ENCODE results near the gene PACS2. TPM values are rescaled to one million over a fixed set of nuclear protein-coding genes. Genes with fewer than 3 reads are reported as not detected.

Gene PACS2
- total and polyA plus RNA-seq, 2 of the 4 experiments (the other 2 are of a cell fraction): 15.6 to 32.2 TPM

DNA sequence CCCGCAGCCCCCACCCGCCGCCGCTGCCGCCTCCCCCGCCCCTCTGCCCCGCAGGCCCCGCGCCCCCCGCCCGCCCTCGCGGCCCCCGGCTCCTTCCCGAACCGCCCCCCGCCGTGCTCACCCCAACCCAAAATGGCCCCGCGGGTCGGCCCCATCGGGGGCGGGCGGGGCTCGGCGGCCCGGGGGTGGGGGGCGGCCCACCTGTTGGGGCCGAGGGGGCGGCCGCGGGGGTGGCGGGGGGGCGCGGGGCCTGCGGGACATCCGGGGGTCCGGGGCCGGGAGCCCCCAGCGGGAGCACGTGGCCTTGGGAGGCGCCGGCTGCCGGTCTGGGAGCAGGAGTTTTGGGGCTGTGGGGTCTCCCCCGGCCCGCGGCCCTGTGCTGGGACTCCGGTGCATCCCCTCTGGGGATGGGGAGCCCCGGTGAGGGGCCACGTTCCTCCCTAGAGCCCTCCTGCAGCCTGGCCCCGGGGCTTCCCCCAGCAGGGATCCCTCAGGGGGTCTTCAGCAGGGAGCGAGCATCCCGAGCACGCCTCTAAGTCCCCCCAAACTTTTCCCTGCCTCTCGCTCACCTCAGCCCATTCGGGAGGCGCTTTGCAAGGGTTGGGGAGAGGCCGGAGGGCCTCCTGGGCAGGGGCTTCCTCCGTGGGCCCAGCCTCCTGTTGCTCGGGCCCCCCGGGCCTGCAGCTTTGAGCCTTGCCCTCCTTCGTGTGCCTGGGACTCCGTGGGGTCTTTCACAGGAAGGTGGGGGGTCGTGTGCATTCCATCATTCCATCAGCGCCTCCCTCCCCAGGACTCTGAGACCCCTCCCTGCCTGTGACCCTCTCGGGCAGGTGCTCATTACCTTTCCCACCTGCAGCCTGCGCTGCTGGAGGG, 105.8 kb downstream of the PACS2 start (continued):
- no peak for TF ChIP-seq MAZ (IDR thresholded peaks at IDR 0.05; ENCODE audit: borderline replicate concordance, low read depth, low read length)
- TF ChIP-seq MAFK (IDR thresholded peaks at IDR 0.05; ENCODE audit: low read depth, low read length): no peak

GRCh38 chr14:105420974-105421674, 106.6 kb downstream of the PACS2 start:
- Histone ChIP-seq H4K5ac (ENCODE audit: low read depth, low read length) (no peak overlapping the region), H3K36me3 (ENCODE audit: control insufficient read depth, insufficient read depth, low read length) (peaks cover 9% of the 10 kb centered on the region; the same call in 1 of the 2 replicates), H3K27ac (ENCODE audit: insufficient read depth, low read length) (peak overlapping the region; percentile 58; the same call in 1 of the 2 replicates), H3K27me3 (ENCODE audit: control insufficient read depth, insufficient read depth, low read length) (no peaks in the 10 kb centered on the region), H2AFZ (replicated peaks; ENCODE audit: low read length, poor library complexity) (peak overlapping the region; percentile 33), H3K9me1 (ENCODE audit: insufficient read depth, low read length) (peaks cover 10% of the 10 kb centered on the region; the same call in 1 of the 2 replicates), H2BK120ac (ENCODE audit: low read depth, low read length) (no peak overlapping the region), H4K8ac (ENCODE audit: low read depth in 2 of 2, low read length in 2 of 2) (0 out of 4 replicates have a peak overlapping the region, but pooled peaks of 1 of the 2 experiments have one; percentile 17), H3K4ac (ENCODE audit: low read depth, low read length) (peak overlapping the region; percentile 20), H4K20me1 (ENCODE audit: insufficient read depth, low read length) (peaks cover 38% of the 10 kb centered on the region), H3K79me1 (ENCODE audit: low read depth in 1 of 2, low read length in 2 of 2) (peaks cover 4 to 46% of the 10 kb centered on the region in 2 experiments; a peak in 3 of 4 replicates), H4K91ac (ENCODE audit: insufficient read depth, low read depth, low read length) (peak overlapping the region; percentile 37), H2BK5ac (ENCODE audit: low read depth, low read length, poor library complexity, severe bottlenecking) (no peak overlapping the region), H2BK15ac (ENCODE audit: low read depth, low read length) (no peak overlapping the region), H3K4me3 (ENCODE audit: insufficient read depth, low read depth, low read length) (peak overlapping the region; percentile 87), H2BK20ac (ENCODE audit: low read depth, low read length) (no peak overlapping the region), H2AK9ac (replicated peaks; ENCODE audit: low read depth, low read length, poor library complexity) (peak overlapping the region; percentile 99), H3K18ac (ENCODE audit: low read depth, low read length) (no peak overlapping the region), H3K4me1 (ENCODE audit: control insufficient read depth, insufficient read depth, low read length) (peaks cover 18% of the 10 kb centered on the region), H3K23ac (ENCODE audit: low read depth, low read length) (peak overlapping the region; percentile 17; the same call in 1 of the 2 replicates), H3K9ac (ENCODE audit: low read depth, low read length) (peak overlapping the region; percentile 79), H3K56ac (ENCODE audit: extremely low read depth, insufficient read depth, low read length) (no peak overlapping the region), H3K9me3 (ENCODE audit: control insufficient read depth, insufficient read depth, low read length) (no peaks in the 10 kb centered on the region), H2AK5ac (ENCODE audit: low read depth, low read length) (peak overlapping the region; percentile 11; the same call in 1 of the 2 replicates), H3K14ac (replicated peaks; ENCODE audit: low read depth, low read length) (peak overlapping the region; percentile 82), H3K4me2 (ENCODE audit: low read depth, low read length) (peak overlapping the region; percentile 99)
- DNase-seq: no peak
- ATAC-seq (ENCODE audit: low read depth): 0 out of 2 replicates have a peak, but pooled peaks have one; percentile 2
- 19% methylated on average over 7 of the region's 23 CpGs; no CpG with 5 or more reads in 1 of the 2 experiments for WGBS, 2 experiments (ENCODE audit: extremely low coverage in 2 of 2, insufficient read length in 1 of 2)
- CTCF ChIA-PET: no interaction called here
- intact Hi-C loops (cut with micrococcal nuclease): no loop called here
- POLR2A ChIA-PET (ENCODE audit: unreplicated experiment): no interaction called here
- TF ChIP-seq RAD21 (IDR thresholded peaks at IDR 0.05; ENCODE audit: low read length): no peak
- TF ChIP-seq POLR2A (IDR thresholded peaks at IDR 0.05; ENCODE audit: low read depth, low read length): no peak
- no peak for TF ChIP-seq SMC3 (IDR thresholded peaks at IDR 0.05; ENCODE audit: low read depth, low read length)
- TF ChIP-seq MAFK (IDR thresholded peaks at IDR 0.05; ENCODE audit: low read depth, low read length): no peak
- TF ChIP-seq MAZ (IDR thresholded peaks at IDR 0.05; ENCODE audit: borderline replicate concordance, low read depth, low read length): no peak
- TF ChIP-seq MXI1 (IDR thresholded peaks at IDR 0.05; ENCODE audit: borderline replicate concordance, low read depth, low read length): no peak
- no peak for TF ChIP-seq NFE2L2 (IDR thresholded peaks at IDR 0.05; ENCODE audit: low read depth, low read length)
- no peak for TF ChIP-seq BHLHE40 (IDR thresholded peaks at IDR 0.05; ENCODE audit: low read depth, low read length)
- no peak for TF ChIP-seq CHD1 (IDR thresholded peaks at IDR 0.05; ENCODE audit: low read depth, low read length)
- no peak for TF ChIP-seq FOS (IDR thresholded peaks at IDR 0.05; ENCODE audit: low read depth, low read length)
- TF ChIP-seq CEBPB (IDR thresholded peaks at IDR 0.05; ENCODE audit: low read depth, low read length): no peak
- TF ChIP-seq RFX5 (IDR thresholded peaks at IDR 0.05; ENCODE audit: low read depth, low read length): no peak
- TF ChIP-seq, protein P1, sequence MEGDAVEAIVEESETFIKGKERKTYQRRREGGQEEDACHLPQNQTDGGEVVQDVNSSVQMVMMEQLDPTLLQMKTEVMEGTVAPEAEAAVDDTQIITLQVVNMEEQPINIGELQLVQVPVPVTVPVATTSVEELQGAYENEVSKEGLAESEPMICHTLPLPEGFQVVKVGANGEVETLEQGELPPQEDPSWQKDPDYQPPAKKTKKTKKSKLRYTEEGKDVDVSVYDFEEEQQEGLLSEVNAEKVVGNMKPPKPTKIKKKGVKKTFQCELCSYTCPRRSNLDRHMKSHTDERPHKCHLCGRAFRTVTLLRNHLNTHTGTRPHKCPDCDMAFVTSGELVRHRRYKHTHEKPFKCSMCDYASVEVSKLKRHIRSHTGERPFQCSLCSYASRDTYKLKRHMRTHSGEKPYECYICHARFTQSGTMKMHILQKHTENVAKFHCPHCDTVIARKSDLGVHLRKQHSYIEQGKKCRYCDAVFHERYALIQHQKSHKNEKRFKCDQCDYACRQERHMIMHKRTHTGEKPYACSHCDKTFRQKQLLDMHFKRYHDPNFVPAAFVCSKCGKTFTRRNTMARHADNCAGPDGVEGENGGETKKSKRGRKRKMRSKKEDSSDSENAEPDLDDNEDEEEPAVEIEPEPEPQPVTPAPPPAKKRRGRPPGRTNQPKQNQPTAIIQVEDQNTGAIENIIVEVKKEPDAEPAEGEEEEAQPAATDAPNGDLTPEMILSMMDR (conservative IDR thresholded peaks at IDR 0.05; ENCODE audit: low read depth, low read length): no peak
- no peak for TF ChIP-seq RCOR1 (IDR thresholded peaks at IDR 0.05; ENCODE audit: insufficient replicate concordance, low read length)
- BruUV-seq (replicated peaks): no TSS peak
- dilution Hi-C loops (cut with HindIII; ENCODE audit: low sequenced_read_pairs, unreplicated experiment): no loop called here
- in situ Hi-C loops (cut with MboI; ENCODE audit: low sequenced_read_pairs): no loop called here

Data from IMR-90 (cell line).